Effector memory CD4-positive, alpha-beta T cell (primary cell): ENCODE results near the gene TBX21.
"Not testable (repeated sequence)": the region's sequence is repeated elsewhere in the genome, so short reads cannot be mapped to it uniquely, and the experiment has no call there.

Experiments used
- DNase-seq, 3 donors: peaks; one replicate each; pipeline ENCODE4 v3.0.0-alpha.2; 2020
- H3K27ac ChIP-seq: 2 replicates; pipeline ENCODE4 v1.7.0; 2013; ENCODE audit warnings: mild to moderate bottlenecking, low read length, moderate library complexity; ENCODE audit not compliant: insufficient read depth, poor library complexity, severe bottlenecking
- H3K27me3 ChIP-seq: replicated peaks from 2 replicates; pipeline ENCODE4 v1.7.0; 2013; ENCODE audit warnings: mild to moderate bottlenecking, low read length; ENCODE audit not compliant: insufficient read depth, control insufficient read depth, poor library complexity, severe bottlenecking
- H3K36me3 ChIP-seq: 2 replicates; pipeline ENCODE4 v1.7.0; 2013; ENCODE audit warnings: mild to moderate bottlenecking, low read length, moderate library complexity; ENCODE audit not compliant: control insufficient read depth, insufficient read depth
- H3K4me1 ChIP-seq: 2 replicates; pipeline ENCODE4 v1.7.0; 2013; ENCODE audit warnings: low read length, mild to moderate bottlenecking; ENCODE audit not compliant: control insufficient read depth, insufficient read depth, poor library complexity, severe bottlenecking
- H3K4me3 ChIP-seq: 2 replicates; pipeline ENCODE4 v1.7.0; 2013; ENCODE audit warnings: low read length, low read depth, mild to moderate bottlenecking; ENCODE audit not compliant: insufficient read depth, poor library complexity, severe bottlenecking
- H3K9me3 ChIP-seq: 2 replicates; pipeline ENCODE4 v1.7.0; 2013; ENCODE audit warnings: mild to moderate bottlenecking, low read length, moderate library complexity; ENCODE audit not compliant: control insufficient read depth

TBX21 gene

DNA sequence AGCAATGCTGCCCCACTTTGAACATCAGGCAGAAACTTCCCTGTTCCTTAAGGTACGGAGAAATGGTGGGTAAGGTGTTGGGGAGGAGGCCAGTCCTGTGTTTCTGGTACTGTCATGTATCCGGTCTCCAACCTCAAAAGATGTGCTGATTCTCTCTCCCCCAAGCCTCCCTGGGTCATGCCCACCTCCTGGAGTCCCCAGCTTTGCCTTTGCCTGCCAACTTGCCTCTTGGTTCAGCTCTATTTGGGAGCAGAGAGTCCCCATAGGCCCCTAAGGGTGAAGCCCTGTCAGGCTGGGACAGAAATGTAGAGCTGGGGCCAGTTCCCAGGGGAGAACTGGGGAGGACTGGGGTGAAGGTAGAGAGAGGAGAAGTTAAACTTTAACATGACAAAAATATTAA lies 1.6 kb upstream of the TBX21 start:
- no peak overlapping the region for H3K27ac ChIP-seq
- H3K9me3 ChIP-seq = no peaks in the 10 kb centered on the region
- H3K4me1 ChIP-seq = peaks cover 10% of the 10 kb centered on the region
- no peak for DNase-seq
- no peak overlapping the region for H3K4me3 ChIP-seq
- no peaks in the 10 kb centered on the region for H3K27me3 ChIP-seq
- H3K36me3 ChIP-seq = no peaks in the 10 kb centered on the region

DNA sequence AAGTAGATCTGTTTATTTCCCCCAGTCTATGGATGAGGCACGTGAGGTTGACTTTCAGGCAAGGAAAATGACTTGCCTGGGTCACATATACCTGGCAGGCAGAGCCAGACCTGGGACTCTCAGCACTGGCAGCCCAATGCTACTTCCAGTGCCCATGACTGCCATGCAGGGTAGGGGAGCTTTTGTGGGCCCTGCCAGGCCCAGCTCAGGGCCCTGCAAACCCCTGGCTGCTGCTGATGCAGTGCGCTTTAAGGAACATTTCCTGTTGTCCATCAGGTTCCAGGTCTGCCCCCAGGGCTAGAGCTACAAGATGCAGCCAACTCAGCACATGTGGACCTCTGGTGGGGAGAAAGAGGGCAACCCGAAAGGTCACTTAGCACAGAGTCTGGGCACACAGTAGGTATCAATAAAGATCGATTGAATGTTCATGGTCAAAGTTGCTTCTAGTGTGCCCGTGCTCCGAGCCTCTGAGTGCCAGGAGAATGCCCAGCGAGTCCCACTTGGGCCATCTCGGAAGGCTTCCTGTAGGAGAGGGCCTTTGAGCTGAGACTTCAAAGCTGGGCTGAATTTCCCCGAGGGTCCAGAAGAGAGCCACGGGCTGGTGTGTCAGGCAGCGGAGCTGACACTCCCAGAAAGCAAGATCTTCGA lies 513 bp upstream of the TBX21 start:
- peaks cover 10% of the 10 kb centered on the region for H3K4me1 ChIP-seq
- no peaks in the 10 kb centered on the region for H3K9me3 ChIP-seq
- no peaks in the 10 kb centered on the region for H3K36me3 ChIP-seq
- no peak for DNase-seq
- H3K4me3 ChIP-seq = peak overlapping the region; percentile 60
- H3K27me3 ChIP-seq = no peaks in the 10 kb centered on the region
- peak overlapping the region; percentile 60 for H3K27ac ChIP-seq

DNA sequence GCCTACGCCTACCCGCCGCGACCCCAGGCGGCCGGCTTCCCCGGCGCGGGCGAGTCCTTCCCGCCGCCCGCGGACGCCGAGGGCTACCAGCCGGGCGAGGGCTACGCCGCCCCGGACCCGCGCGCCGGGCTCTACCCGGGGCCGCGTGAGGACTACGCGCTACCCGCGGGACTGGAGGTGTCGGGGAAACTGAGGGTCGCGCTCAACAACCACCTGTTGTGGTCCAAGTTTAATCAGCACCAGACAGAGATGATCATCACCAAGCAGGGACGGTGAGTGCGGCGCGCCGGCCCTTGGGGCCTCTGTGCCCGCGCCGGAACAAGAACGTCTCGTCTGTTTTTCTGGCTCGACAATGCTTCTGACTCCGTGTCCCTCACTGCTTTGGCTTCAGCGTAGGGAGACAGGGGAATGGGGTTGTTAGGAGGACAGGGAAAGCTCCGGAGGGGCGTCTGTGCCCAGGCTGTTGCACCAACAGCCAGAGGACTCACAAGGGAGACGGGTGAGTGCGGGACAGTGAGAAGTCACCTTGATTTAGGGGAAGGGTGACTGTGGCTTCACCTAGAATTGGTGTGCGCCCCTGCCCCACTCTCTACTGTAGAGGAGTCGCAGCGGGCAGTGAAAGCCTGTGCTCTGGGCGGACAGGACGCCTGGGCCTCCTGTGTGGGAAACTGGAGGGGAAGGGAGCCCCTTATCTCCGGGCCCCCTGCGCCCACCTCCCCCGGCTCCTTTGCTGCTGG lies 806 bp downstream of the TBX21 start:
- peak overlapping the region; percentile 60 for H3K4me3 ChIP-seq

DNA sequence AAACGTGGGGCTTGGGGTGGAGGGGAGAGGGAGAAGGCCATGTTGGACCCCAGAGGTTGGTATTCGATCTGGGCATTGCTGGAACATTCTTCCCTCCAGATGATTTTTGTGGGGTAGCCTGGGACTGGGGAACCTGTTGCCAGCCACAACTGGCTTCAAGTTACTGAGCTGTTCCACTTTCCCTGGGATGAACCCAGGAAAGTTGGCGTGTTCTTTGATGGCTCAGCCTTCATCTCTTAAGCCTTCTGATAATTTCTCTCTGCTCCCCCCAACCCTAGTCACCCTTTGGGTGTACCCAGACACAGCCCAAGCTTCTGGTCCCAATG lies 2.1 kb downstream of the TBX21 start:
- no peaks in the 10 kb centered on the region for H3K27me3 ChIP-seq
- peak overlapping the region; percentile 60 for H3K27ac ChIP-seq
- no peak for DNase-seq
- peak overlapping the region; percentile 60 for H3K4me3 ChIP-seq
- H3K4me1 ChIP-seq = peaks cover 10% of the 10 kb centered on the region
- H3K36me3 ChIP-seq = no peaks in the 10 kb centered on the region
- H3K9me3 ChIP-seq = no peaks in the 10 kb centered on the region

More for the DNA sequence above, 806 bp downstream of the TBX21 start:
- H3K9me3 ChIP-seq = no peaks in the 10 kb centered on the region
- peak overlapping the region; percentile 60 for H3K27ac ChIP-seq
- no peaks in the 10 kb centered on the region for H3K36me3 ChIP-seq
- H3K4me1 ChIP-seq = peaks cover 10% of the 10 kb centered on the region
- H3K27me3 ChIP-seq = no peaks in the 10 kb centered on the region
- DNase-seq = no peak

DNA sequence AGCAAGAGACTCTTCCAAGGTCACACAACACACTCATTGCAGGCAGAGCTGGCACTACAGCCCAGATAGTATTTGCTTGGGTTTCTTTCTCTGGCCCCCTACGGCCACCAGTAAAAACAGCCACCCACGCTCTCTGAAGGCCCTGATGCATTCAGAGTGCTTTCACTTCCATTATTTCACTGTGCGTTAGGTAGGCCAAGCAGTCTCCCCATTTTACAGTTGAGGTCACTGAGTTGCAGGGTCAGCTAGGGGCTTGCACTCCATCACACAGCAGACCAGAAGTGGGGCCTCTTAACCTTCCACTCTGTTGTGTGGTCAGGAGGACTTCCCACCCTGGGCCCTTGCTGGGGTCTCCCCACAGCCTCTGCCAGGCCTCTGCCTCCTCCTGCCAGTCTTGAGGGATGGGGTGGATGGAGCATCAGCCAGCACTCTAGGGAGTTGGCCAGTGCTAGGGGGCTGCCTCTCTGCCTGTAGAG lies 2.5 kb downstream of the TBX21 start:
- peaks cover 10% of the 10 kb centered on the region for H3K4me1 ChIP-seq
- no peaks in the 10 kb centered on the region for H3K9me3 ChIP-seq
- H3K4me3 ChIP-seq = peak overlapping the region; percentile 60
- H3K36me3 ChIP-seq = no peaks in the 10 kb centered on the region
- H3K27me3 ChIP-seq = no peaks in the 10 kb centered on the region
- peak overlapping the region; percentile 60 for H3K27ac ChIP-seq
- DNase-seq = no peak

DNA sequence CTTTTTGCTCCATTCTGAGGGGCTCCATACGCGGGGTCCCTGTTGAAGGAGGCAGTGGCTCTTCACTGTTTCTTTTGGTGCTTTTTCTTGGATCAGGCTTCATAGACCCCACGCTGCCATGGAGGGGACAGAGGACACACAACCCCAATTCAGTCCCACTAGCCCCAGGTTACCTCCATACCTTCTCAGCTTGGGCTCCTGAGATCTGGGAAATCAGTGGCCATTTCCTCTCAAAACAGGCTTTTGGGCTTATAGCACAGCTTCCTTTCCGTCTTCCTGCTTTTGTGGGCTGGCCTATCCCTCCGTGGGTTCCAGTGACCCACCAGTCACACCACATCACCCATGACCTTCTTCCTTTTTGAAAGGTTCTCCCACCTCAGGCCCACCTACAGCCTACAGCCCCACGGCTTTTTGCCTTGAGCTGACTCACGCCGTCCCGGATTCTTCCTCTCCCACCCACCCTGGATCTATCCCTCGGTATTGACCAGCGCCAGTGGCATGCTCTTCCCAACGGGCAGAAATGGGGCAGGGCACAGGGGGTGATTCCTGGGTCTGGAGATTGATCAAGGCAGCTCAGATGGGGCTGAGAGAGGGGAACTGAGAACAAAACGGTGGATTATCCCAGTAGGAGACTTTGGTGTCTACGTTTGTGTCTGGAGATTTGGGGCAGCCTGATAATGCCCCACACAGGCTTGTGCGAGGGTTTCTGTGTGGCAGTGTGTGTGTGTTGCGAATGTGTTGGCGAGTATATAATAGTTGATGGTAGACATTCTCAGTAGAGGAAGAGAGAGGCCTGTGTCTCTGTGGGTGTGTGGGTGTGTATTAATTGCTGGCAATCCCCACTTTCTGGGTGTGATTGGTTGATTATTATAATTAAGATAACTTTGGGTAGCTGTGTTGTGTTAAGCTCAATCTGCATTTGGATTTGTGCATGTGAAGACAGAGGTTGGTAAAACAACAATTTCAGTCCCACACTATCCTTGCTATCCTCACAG lies 3.8 kb downstream of the TBX21 start:
- peak overlapping the region; percentile 8 for H3K27ac ChIP-seq
- no peak for DNase-seq
- peaks cover 10% of the 10 kb centered on the region for H3K4me1 ChIP-seq
- H3K4me3 ChIP-seq = peak overlapping the region; percentile 17
- H3K36me3 ChIP-seq = no peaks in the 10 kb centered on the region
- no peaks in the 10 kb centered on the region for H3K9me3 ChIP-seq
- no peaks in the 10 kb centered on the region for H3K27me3 ChIP-seq

DNA sequence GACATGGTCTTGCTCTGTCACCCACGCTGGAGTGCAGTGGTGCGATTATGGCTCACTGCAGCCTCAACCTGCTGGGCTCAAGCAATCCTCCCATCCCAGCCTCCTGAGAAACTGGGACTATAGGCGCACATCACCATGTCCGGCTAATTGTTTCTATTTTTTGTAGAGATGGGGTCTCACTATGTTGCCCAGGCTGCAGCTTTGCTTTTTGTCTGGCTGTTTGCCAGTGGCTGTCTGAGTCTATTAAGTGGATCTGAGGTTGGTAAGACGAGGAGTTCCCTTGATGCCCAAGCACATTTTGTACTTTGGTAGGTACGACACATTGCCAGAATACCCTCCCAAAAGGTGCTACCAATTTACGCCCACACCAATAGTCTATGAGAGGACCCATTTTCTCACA lies 5.1 kb downstream of the TBX21 start:
- Histone ChIP-seq H3K27me3 (no peaks in the 10 kb centered on the region), H3K9me3 (no peaks in the 10 kb centered on the region), H3K4me1 (peaks cover 3% of the 10 kb centered on the region), H3K36me3 (no peaks in the 10 kb centered on the region), H3K27ac (no peak overlapping the region), H3K4me3 (no peak overlapping the region)
- DNase-seq = no peak

DNA sequence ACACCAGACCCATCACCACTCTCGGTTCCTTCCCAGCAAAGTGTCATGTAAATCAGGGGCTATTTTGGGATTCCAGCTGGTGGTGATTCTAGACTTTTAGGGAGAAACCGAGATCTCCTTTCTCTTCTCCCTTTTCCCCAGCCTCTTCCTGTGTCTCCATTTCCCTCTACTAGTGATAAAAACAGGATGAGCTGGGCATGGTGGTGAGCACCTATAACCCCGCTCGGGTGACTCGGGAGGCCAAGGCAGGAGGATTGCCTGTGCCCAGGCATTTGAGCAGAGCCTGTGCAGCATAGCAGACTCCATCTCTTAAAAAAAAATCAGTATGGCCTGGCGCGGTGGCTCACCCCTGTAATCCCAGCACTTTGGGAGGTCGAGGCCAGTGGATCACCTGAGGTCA lies 6.1 kb downstream of the TBX21 start:
- Histone ChIP-seq H3K4me1 (no peaks in the 10 kb centered on the region), H3K27ac (no peak overlapping the region), H3K4me3 (no peak overlapping the region), H3K9me3 (no peaks in the 10 kb centered on the region), H3K27me3 (no peaks in the 10 kb centered on the region), H3K36me3 (no peaks in the 10 kb centered on the region)
- DNase-seq = no peak

DNA sequence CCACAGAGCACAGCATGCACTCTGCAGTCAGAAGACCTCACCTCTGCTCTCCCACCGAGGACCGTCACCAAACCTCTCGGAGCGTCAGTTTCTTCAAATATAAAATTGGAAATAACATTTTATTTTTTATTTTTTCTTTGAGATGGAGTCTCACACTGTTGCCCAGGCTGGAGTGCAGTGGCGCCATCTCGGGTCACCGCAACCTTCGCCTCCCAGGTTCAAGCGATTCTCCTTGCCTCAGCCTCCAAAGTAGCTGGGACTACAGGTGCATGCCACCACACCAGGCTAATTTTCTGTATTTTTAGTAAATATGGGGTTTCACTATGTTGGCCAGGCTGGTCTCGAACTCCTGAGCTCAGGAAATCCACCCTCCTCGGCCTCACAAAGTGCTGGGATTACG lies 6.9 kb downstream of the TBX21 start:
- not testable (repeated sequence) for H3K4me1 ChIP-seq, H3K9me3 ChIP-seq, DNase-seq, H3K4me3 ChIP-seq, H3K27me3 ChIP-seq, H3K36me3 ChIP-seq, H3K27ac ChIP-seq
